BE2C (cell line): ENCODE results near the gene SSH3.

Experiments
- DNase-seq: peaks from one replicate; pipeline ENCODE4 v3.0.0-alpha.2; 2020
- H3K27me3 ChIP-seq: fragments of 250-450 bp; sonication (Bioruptor Pico); 2 replicates; pipeline ENCODE4 v1.5.1; 2020; ENCODE audit warnings: mild to moderate bottlenecking
- H3K36me3 ChIP-seq: fragments of 250-450 bp; sonication (Bioruptor Pico); 2 replicates; pipeline ENCODE4 v1.5.1; 2020; ENCODE audit warnings: mild to moderate bottlenecking
- H3K4me1 ChIP-seq: fragments of 250-450 bp; sonication (Bioruptor Pico); 2 replicates; pipeline ENCODE4 v1.5.1; 2020
- H3K4me3 ChIP-seq: 2 replicates; pipeline ENCODE4 v1.5.1; 2011; ENCODE audit warnings: low read depth, low read length
- H3K9me3 ChIP-seq: fragments of 250-450 bp; sonication (Bioruptor Pico); 2 replicates; pipeline ENCODE4 v1.5.1; 2020
- TF ChIP-seq, protein P1 (sequence below): IDR thresholded peaks from 2 replicates; pipeline ENCODE4 v1.5.1; 2012; ENCODE audit warnings: mild to moderate bottlenecking, low read depth, low read length

The SSH3 gene

DNA sequence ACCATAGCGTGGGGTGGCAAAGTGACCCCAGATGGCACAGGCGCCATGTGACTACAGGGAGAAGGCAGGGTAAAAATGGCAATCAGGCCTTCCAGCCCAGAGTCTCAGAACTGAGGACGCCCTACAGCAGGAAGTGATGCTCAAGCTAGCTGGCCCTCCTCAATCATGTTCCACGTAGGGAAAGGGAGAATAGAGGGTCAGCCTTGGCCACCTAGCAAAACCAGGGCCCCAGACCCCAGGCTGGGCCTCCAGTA is 15.2 kb upstream of the SSH3 start:
- Histone ChIP-seq H3K36me3 (peaks cover 51% of the 10 kb centered on the region), H3K27me3 (no peaks in the 10 kb centered on the region), H3K4me1 (peaks cover 10% of the 10 kb centered on the region), H3K9me3 (no peaks in the 10 kb centered on the region), H3K4me3 (peak overlapping the region; percentile 77)
- DNase-seq, result no peak
- TF ChIP-seq, protein P1, sequence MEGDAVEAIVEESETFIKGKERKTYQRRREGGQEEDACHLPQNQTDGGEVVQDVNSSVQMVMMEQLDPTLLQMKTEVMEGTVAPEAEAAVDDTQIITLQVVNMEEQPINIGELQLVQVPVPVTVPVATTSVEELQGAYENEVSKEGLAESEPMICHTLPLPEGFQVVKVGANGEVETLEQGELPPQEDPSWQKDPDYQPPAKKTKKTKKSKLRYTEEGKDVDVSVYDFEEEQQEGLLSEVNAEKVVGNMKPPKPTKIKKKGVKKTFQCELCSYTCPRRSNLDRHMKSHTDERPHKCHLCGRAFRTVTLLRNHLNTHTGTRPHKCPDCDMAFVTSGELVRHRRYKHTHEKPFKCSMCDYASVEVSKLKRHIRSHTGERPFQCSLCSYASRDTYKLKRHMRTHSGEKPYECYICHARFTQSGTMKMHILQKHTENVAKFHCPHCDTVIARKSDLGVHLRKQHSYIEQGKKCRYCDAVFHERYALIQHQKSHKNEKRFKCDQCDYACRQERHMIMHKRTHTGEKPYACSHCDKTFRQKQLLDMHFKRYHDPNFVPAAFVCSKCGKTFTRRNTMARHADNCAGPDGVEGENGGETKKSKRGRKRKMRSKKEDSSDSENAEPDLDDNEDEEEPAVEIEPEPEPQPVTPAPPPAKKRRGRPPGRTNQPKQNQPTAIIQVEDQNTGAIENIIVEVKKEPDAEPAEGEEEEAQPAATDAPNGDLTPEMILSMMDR, result no peak

DNA sequence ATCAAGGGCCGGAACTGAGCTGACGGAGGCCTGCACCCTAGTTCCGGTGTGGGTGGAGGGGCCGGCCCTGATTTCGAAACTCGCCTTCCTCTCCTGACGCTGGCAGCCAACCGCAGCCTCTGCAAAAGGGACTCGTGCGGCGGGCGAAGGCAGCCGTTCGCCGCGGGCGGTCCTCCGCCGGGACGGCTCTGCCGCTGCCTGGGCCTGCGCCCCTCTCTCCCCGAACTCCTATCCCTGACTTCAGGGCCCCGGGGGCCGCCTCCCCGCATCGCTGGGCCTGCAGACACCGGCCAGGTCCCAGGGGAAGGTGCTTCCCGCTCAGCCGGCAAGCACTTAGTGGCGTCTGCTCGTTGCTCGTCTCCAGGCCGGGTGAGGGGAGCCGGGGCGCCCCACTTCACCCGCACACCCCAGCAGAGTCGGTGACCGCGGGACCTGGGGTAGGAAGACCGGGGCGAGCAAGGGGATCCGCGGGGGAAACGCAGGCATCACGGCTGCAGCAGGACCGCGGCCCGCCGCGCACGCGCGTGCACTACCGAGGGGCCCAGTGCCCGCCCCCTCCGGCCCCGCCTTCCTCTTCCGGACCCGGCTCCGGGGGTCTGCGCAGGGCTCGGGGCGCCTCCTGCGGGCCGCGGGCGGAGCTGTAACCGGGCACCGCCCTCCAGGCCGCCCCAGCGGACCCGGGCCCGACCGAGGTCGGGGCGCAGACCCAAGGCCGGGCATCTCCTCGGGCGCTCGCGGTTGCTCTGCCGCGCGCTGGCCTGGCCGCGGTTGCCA is 14.7 kb upstream of the SSH3 start:
- H3K27me3 ChIP-seq, result no peaks in the 10 kb centered on the region
- H3K4me3 ChIP-seq, result peak overlapping the region; percentile 77
- no peaks in the 10 kb centered on the region for H3K9me3 ChIP-seq
- H3K36me3 ChIP-seq, result peaks cover 47% of the 10 kb centered on the region
- peaks cover 10% of the 10 kb centered on the region for H3K4me1 ChIP-seq
- TF ChIP-seq, protein P1, result no peak; the same call in 1 of the 2 replicates
- DNase-seq, result peak; percentile 96

DNA sequence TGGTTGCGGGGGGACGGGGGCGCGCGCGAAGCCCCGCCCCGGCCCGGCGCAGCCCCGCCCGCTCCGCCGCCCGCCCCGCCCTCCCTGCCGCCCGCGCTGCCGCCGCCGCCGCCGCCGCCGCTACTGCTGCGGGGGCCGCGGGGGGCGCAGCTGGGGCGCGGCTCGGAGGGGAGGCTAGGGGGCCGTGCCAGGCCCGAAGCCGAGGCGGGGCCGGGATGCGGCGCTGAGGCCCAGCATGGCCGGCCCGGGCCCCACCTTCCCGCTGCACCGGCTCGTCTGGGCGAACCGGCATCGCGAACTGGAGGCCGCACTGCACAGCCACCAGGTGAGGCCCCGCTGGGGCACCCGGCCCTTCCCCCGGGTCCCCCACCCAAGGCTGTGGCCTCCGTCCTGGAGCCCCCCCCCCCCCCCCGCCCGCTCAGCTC is 14.1 kb upstream of the SSH3 start, which contains the start of gene ANKRD13D:
Gene ANKRD13D (plus strand): TSS at position 78 of the 425 bp plus-strand sequence. CDS start 158 bp downstream, at position 236.
- TF ChIP-seq, protein P1, result no peak
- Histone ChIP-seq H3K36me3 (peaks cover 41% of the 10 kb centered on the region), H3K4me1 (peaks cover 10% of the 10 kb centered on the region), H3K9me3 (no peaks in the 10 kb centered on the region), H3K4me3 (peak within 1 kb of the TSS; percentile 77), H3K27me3 (no peaks in the 10 kb centered on the region)
- no peak for DNase-seq

DNA sequence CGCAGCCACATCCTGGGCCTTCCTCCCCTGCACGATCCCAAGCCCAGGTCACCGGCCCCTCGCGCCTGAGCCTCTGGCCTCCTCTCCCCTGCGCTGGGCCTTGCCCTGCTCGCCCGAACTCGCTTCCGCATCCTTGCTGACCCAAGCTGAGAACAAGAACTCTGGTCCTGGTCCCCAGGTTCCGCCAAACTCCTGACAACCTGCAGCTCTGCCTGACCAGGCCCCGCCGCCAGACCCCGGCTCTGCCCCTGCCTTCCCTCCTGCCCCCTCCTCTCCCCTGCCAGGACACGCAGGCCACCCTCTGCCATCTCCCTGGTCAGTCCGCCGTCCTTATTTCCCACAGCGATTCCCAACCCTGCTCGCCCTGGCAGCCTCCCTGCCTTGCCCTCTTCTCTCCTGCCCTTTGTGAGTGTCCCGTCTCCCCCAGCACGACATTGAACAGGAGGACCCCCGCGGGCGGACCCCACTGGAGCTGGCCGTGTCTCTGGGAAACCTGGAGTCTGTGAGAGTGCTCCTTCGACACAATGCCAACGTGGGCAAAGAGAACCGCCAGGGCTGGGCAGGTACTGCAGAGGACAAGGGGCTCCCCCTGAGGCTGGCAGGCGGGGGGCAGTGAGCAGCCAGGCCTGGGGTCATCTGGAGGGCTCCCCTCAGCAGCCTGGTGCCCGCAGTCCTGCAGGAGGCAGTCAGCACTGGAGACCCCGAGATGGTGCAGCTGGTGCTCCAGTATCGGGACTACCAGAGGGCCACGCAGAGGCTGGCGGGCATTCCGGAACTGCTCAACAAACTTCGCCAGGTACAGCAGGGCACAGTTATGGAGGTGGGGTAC is 13.5 kb upstream of the SSH3 start:
- peaks cover 38% of the 10 kb centered on the region for H3K36me3 ChIP-seq
- H3K9me3 ChIP-seq, result no peaks in the 10 kb centered on the region
- TF ChIP-seq, protein P1, result no peak
- no peak for DNase-seq
- H3K27me3 ChIP-seq, result no peaks in the 10 kb centered on the region
- peaks cover 10% of the 10 kb centered on the region for H3K4me1 ChIP-seq
- peak overlapping the region; percentile 69 for H3K4me3 ChIP-seq

DNA sequence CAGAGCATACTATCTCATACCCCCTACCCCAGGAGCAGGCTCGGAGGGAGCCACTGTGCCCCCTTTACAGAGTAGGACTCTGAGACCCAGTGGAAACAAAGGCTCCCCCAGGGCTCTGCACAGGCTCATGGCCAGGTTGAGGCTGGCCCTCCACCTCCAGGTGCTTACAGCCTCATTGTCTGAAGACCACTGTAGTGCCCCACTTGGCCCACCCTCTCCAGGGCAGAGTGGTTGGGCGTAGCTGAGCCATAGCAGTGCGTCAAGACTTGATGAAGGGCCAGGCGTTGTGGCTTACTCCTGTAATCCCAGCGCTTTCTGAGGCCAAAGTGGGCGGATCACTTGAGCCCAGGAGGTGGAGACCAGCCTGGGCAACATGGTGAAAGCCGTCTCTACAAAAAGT is 12.5 kb upstream of the SSH3 start:
- peaks cover 34% of the 10 kb centered on the region for H3K36me3 ChIP-seq
- no peaks in the 10 kb centered on the region for H3K9me3 ChIP-seq
- H3K4me1 ChIP-seq, result peaks cover 10% of the 10 kb centered on the region
- no peak overlapping the region for H3K4me3 ChIP-seq
- TF ChIP-seq, protein P1, result no peak
- DNase-seq, result no peak
- no peaks in the 10 kb centered on the region for H3K27me3 ChIP-seq
